ENCODE results near the gene HEG1.

- TF ChIP-seq ZNF263 (CRISPR knock-in tag; IDR thresholded peaks at IDR 0.05; ENCODE audit: low read depth) (no peak), NR2C2 (CRISPR knock-in tag; IDR thresholded peaks at IDR 0.05) (no peak), PRDM15 (CRISPR knock-in tag; IDR thresholded peaks at IDR 0.05) (no peak), CTCF (IDR thresholded peaks at IDR 0.05) (no peak)
Observed at GRCh38 chr3:125061170-125061569, 5.4 kb upstream of the HEG1 start.
